H1 (cell line): ENCODE data around the gene MAP3K13. TPM values are rescaled to one million over a fixed set of nuclear protein-coding genes. Genes with fewer than 3 reads are reported as not detected.

Experiments
- CTCF ChIA-PET: fragments of 300-600 bp; sonication (Branson Sonifier 250); formaldehyde crosslinking; loops from one replicate; lab custom pipeline; 2021; ENCODE audit not compliant: partially characterized antibody; lab: Charles Lee
- POLR2A ChIA-PET: fragments of 300-600 bp; sonication (Branson Sonifier 250); formaldehyde crosslinking; loops from one replicate; lab custom pipeline; 2021; ENCODE audit warnings: inconsistent platforms; ENCODE audit not compliant: partially characterized antibody; lab: Charles Lee
- DNase-seq, 2 experiments: peaks; one replicate each; pipeline versions ENCODE4 v3.0.0 to v3.0.0-alpha.2; 2010 to 2022; ENCODE audit warnings: low spot score in 2 of 2, low read depth in 1 of 2, mixed read lengths in 1 of 2
- FAIRE-seq: peaks from 2 replicates; lab custom pipeline; 2011; peaks lifted over from hg19 to GRCh38; lab: Jason Lieb, UNC
- H2AFZ ChIP-seq: 2 replicates; pipeline ENCODE4 v1.8.1; 2012; ENCODE audit warnings: low read length, inconsistent platforms
- H2AK5ac ChIP-seq: 2 replicates; pipeline ENCODE4 v1.6.1; 2013; ENCODE audit warnings: low read depth, low read length
- H2BK120ac ChIP-seq: replicated peaks from 2 replicates; pipeline ENCODE3; 2013; ENCODE audit warnings: low read depth, low read length, inconsistent platforms
- H2BK12ac ChIP-seq: 2 replicates; pipeline ENCODE4 v1.6.1; 2013; ENCODE audit warnings: low read depth, low read length
- H2BK15ac ChIP-seq: 2 replicates; pipeline ENCODE4 v1.6.1; 2013; ENCODE audit warnings: low read length
- H2BK20ac ChIP-seq: 2 replicates; pipeline ENCODE4 v1.6.1; 2013; ENCODE audit warnings: low read length
- H2BK5ac ChIP-seq: 2 replicates; pipeline ENCODE4 v1.6.1; 2013; ENCODE audit warnings: low read depth, low read length
- H3K14ac ChIP-seq: 2 replicates; pipeline ENCODE4 v1.6.1; 2013; ENCODE audit warnings: inconsistent platforms; ENCODE audit not compliant: insufficient read length
- H3K18ac ChIP-seq: 2 replicates; pipeline ENCODE4 v1.6.1; 2013; ENCODE audit warnings: low read length; ENCODE audit errors: extremely low read depth
- H3K23ac ChIP-seq: 2 replicates; pipeline ENCODE4 v1.6.1; 2013; ENCODE audit warnings: inconsistent platforms; ENCODE audit not compliant: insufficient read length
- H3K23me2 ChIP-seq: 2 replicates; pipeline ENCODE4 v1.6.1; 2013; ENCODE audit warnings: low read depth, low read length
- H3K27ac ChIP-seq: 2 replicates; pipeline ENCODE4 v1.6.1; 2011; ENCODE audit warnings: low read depth, low read length, inconsistent platforms
- H3K27me3 ChIP-seq, 4 experiments: replicated peaks in 1 of 4; 1 replicate in 1 of 4; 2 replicates in 3 of 4; pipeline versions ENCODE4 v1.6.1 to v1.8.1; 2011 to 2013; ENCODE audit warnings: low read length in 3 of 4, mild to moderate bottlenecking in 3 of 4, inconsistent platforms in 2 of 4, mixed read lengths in 2 of 4, moderate library complexity in 1 of 4; ENCODE audit not compliant: control insufficient read depth in 3 of 4, insufficient read depth in 3 of 4; ENCODE audit errors: extremely low read depth in 1 of 4
- H3K36me3 ChIP-seq, 4 experiments: 2 replicates each; pipeline versions ENCODE4 v1.6.1 to v1.8.1; 2011 to 2013; ENCODE audit warnings: mild to moderate bottlenecking in 4 of 4, low read length in 3 of 4, moderate library complexity in 2 of 4, control low read depth in 1 of 4, inconsistent platforms in 1 of 4; ENCODE audit not compliant: insufficient read depth in 4 of 4, control insufficient read depth in 2 of 4
- H3K4ac ChIP-seq: replicated peaks from 2 replicates; pipeline ENCODE3; 2013; ENCODE audit warnings: low read length, low read depth, mixed read lengths, inconsistent platforms; ENCODE audit not compliant: insufficient read length
- H3K4me1 ChIP-seq, 4 experiments: replicated peaks in 1 of 4; 1 replicate in 1 of 4; 2 replicates in 3 of 4; pipeline versions ENCODE4 v1.6.1 to v1.8.1; 2011 to 2013; ENCODE audit warnings: low read length in 3 of 4, inconsistent platforms in 2 of 4, mixed read lengths in 1 of 4; ENCODE audit not compliant: insufficient read depth in 4 of 4, control insufficient read depth in 3 of 4
- H3K4me2 ChIP-seq, 2 experiments: 2 replicates each; pipeline versions ENCODE4 v1.6.1 to v1.8.1; 2011 to 2013; ENCODE audit warnings: low read depth in 2 of 2, low read length in 2 of 2, control low read depth in 1 of 2, inconsistent platforms in 1 of 2, mild to moderate bottlenecking in 1 of 2; ENCODE audit not compliant: insufficient read depth in 1 of 2
- H3K4me3 ChIP-seq, 4 experiments: fragments of 200-600, 300-600 bp in 1 of 4; sonication (generic), shearing (Covaris generic), sonication (Bioruptor Twin) in 1 of 4; 2 replicates each; pipeline versions ENCODE4 v1.5.1 to v1.8.1; 2011 to 2016; ENCODE audit warnings: low read length in 4 of 4, low read depth in 3 of 4, control low read depth in 2 of 4, inconsistent platforms in 2 of 4, mild to moderate bottlenecking in 2 of 4, mixed read lengths in 1 of 4, moderate library complexity in 1 of 4; ENCODE audit not compliant: insufficient read depth in 2 of 4; ENCODE audit errors: extremely low read depth in 1 of 4
- H3K56ac ChIP-seq: replicated peaks from 2 replicates; pipeline ENCODE3; 2013; ENCODE audit warnings: low read depth, mild to moderate bottlenecking, mixed read lengths, low read length, inconsistent platforms; ENCODE audit not compliant: insufficient read length
- H3K79me1 ChIP-seq: 2 replicates; pipeline ENCODE4 v1.6.1; 2013; ENCODE audit warnings: low read depth, low read length, control low read depth
- H3K79me2 ChIP-seq, 2 experiments: 2 replicates each; pipeline versions ENCODE4 v1.6.1 to v1.8.1; 2012 to 2013; ENCODE audit warnings: low read length in 2 of 2, mild to moderate bottlenecking in 2 of 2, inconsistent platforms in 1 of 2; ENCODE audit not compliant: insufficient read depth in 2 of 2, control insufficient read depth in 1 of 2
- H3K9ac ChIP-seq, 4 experiments: replicated peaks in 1 of 4; 1 replicate in 1 of 4; 2 replicates in 3 of 4; pipeline versions ENCODE4 v1.6.1 to v1.8.1; 2011 to 2013; ENCODE audit warnings: low read depth in 3 of 4, low read length in 3 of 4, control low read depth in 2 of 4, mild to moderate bottlenecking in 2 of 4, moderate library complexity in 2 of 4, inconsistent platforms in 1 of 4; ENCODE audit errors: extremely low read depth in 1 of 4
- H3K9me3 ChIP-seq, 2 experiments: 2 replicates each; pipeline versions ENCODE4 v1.6.1 to v1.8.1; 2012 to 2013; ENCODE audit warnings: mild to moderate bottlenecking in 2 of 2, moderate library complexity in 2 of 2, control low read depth in 1 of 2, inconsistent platforms in 1 of 2, low read depth in 1 of 2, low read length in 1 of 2, mixed read lengths in 1 of 2; ENCODE audit not compliant: insufficient read depth in 2 of 2
- H4K20me1 ChIP-seq, 2 experiments: replicated peaks in 1 of 2; 2 replicates each; pipeline versions ENCODE3 to v1.8.1; 2011 to 2013; ENCODE audit warnings: inconsistent platforms in 2 of 2, low read length in 2 of 2, mild to moderate bottlenecking in 1 of 2; ENCODE audit not compliant: insufficient read depth in 2 of 2, control insufficient read depth in 1 of 2
- H4K5ac ChIP-seq: 2 replicates; pipeline ENCODE4 v1.6.1; 2013; ENCODE audit warnings: low read length, low read depth, mixed read lengths, inconsistent platforms; ENCODE audit not compliant: insufficient read length
- H4K8ac ChIP-seq: 2 replicates; pipeline ENCODE4 v1.8.0; 2013; ENCODE audit warnings: mild to moderate bottlenecking, moderate library complexity, low read length, inconsistent platforms; ENCODE audit not compliant: insufficient read depth; ENCODE audit errors: extremely low read depth
- H4K91ac ChIP-seq: replicated peaks from 2 replicates; pipeline ENCODE3; 2013; ENCODE audit warnings: low read length, mixed read lengths, inconsistent platforms; ENCODE audit not compliant: insufficient read length
- POLR2A ChIP-seq, 2 experiments: IDR thresholded peaks; 1 replicate in 1 of 2; 2 replicates in 1 of 2; pipeline ENCODE4 v1.6.1; 2011; ENCODE audit warnings: low read depth in 2 of 2, low read length in 2 of 2, mild to moderate bottlenecking in 2 of 2; ENCODE audit errors: control extremely low read depth in 1 of 2
- POU5F1 ChIP-seq: IDR thresholded peaks from 2 replicates; pipeline ENCODE4 v1.6.1; 2011; ENCODE audit warnings: low read depth, mild to moderate bottlenecking, low read length, moderate library complexity
- RFX5 ChIP-seq: IDR thresholded peaks from 2 replicates; pipeline ENCODE4 v1.6.1; 2011; ENCODE audit warnings: low read depth, low read length, improper control_type of control experiment, borderline replicate concordance
- SP1 ChIP-seq: IDR thresholded peaks from 2 replicates; pipeline ENCODE4 v1.6.1; 2011; ENCODE audit warnings: low read depth, low read length
- WGBS, 2 experiments: shearing (Covaris generic) in 1 of 2; methylation state at CpG; one replicate each; pipeline versions ENCODE4 v1.1.6 to v1.1.7; 2013 to 2015; ENCODE audit warnings: low lambda C conversion rate in 2 of 2, mixed read lengths in 2 of 2, inconsistent platforms in 1 of 2, low coverage in 1 of 2, missing lambda C conversion rate in 1 of 2; ENCODE audit not compliant: insufficient replicate concordance in 2 of 2, insufficient coverage in 1 of 2, insufficient read length in 1 of 2; ENCODE audit errors: extremely low coverage in 1 of 2, missing lambda C conversion rate in 1 of 2; 5-methylcytosine and 5-hydroxymethylcytosine counted together
- polyA plus RNA-seq, 7 experiments: library from polyadenylated mRNA; depleted of rRNA in 3 of 7; stranded (reverse) in 5 of 7; unstranded in 2 of 7; fragments of >200 nt in 5 of 7; fragments of 200-250 nt in 2 of 7; gene quantifications; 1 replicate in 5 of 7; 2 replicates in 1 of 7; 4 replicates in 1 of 7; pipeline versions ENCODE4 v1.2.1 to v1.2.3, GENCODE V29; 2011 to 2013; ENCODE audit warnings: missing spikeins in 2 of 7, mixed read lengths in 2 of 7
- total RNA-seq: library from RNA; stranded (reverse); fragmentation: NEBNext Ultra II Directional; extraction: Animal tissue kit (Norgen Biotek cat#: 25700); gene quantifications from 2 replicates; pipeline ENCODE4 v1.2.1, GENCODE V29; 2021

The MAP3K13 gene
- total and polyA plus RNA-seq, 2 of the 8 experiments (the other 6 are each of a cell fraction or from before 2014, with no cell fraction given), result 6.8 to 17.9 TPM

GRCh38 chr3:185319801-185320200, 43.1 kb upstream of the MAP3K13 start:
- Histone ChIP-seq H3K79me1 (no peaks in the 10 kb centered on the region), H4K8ac (no peak overlapping the region), H3K14ac (no peak overlapping the region), H2BK15ac (no peak overlapping the region), H2BK5ac (no peak overlapping the region), H3K27ac (no peak overlapping the region), H3K4me2 (no peak overlapping the region), H3K56ac (no peak overlapping the region), H3K9me3 (no peaks in the 10 kb centered on the region), H3K4me3 (no peak overlapping the region), H3K4me1 (no peaks in the 10 kb centered on the region), H2AK5ac (no peak overlapping the region), H2BK20ac (no peak overlapping the region), H2AFZ (no peak overlapping the region), H4K91ac (no peak overlapping the region), H3K23ac (no peak overlapping the region), H4K20me1 (no peaks in the 10 kb centered on the region), H3K27me3 (no peaks in the 10 kb centered on the region), H3K23me2 (no peaks in the 10 kb centered on the region), H2BK12ac (no peak overlapping the region), H3K4ac (no peak overlapping the region)
- no peak for FAIRE-seq
- 97% methylated on average over 5 of the region's 6 CpGs; no CpG with 5 or more reads in 1 of the 2 experiments for WGBS, 2 experiments
- CTCF ChIA-PET, result interaction anchor here (0.6 to 1.7 kb wide), 4 partner anchors 12 to 108 kb away, joined by 3 to 4 read pairs (median 4); no protein-coding TSS in a partner anchor
- no peak for TF ChIP-seq POU5F1
- TF ChIP-seq POLR2A (IDR thresholded peaks at IDR 0.05; ENCODE audit: control extremely low read depth in 1 of 2, low read depth in 2 of 2, low read length in 2 of 2), result no peak
- TF ChIP-seq RFX5, result no peak
- TF ChIP-seq SP1, result no peak
- TF ChIP-seq, all 59 proteins: peak for 0
- Histone ChIP-seq H3K79me2 (no peaks in the 10 kb centered on the region), H2BK120ac (no peak overlapping the region), H3K9ac (no peak overlapping the region), H3K18ac (no peak overlapping the region), H4K5ac (no peak overlapping the region), H3K36me3 (no peaks in the 10 kb centered on the region)
- POLR2A ChIA-PET, result no interaction called here
- DNase-seq, result no peak
